GM18868 (cell line): ENCODE data around the gene INKA2.

Experiments
- ATAC-seq: cut with Tn5 transposase; IDR thresholded peaks from one replicate; pipeline ENCODE4 v1.9.1; 2021; ENCODE audit warnings: mild to moderate bottlenecking, moderate library complexity; ENCODE audit not compliant: unreplicated experiment

INKA2 gene

DNA sequence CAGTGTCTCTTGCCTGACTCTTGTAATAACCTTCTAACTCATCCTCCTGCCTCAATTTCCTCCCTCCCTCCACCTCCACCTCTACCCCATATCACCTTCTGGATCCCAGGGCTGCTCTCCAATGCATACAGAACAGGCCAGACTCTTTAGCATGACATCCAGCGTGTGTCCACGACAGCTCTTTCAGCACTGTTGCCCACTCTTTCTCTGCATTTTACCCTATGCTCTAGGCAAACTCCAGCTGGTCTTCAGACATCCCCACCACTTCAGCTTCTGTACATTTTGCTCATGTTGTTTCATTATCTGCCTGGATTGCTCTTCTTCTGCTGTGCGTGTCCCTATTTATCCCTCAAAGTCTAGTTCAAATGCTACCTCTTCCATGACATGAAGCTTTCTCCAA, 4.8 kb downstream of the INKA2 start:
- ATAC-seq, result no peak

DNA sequence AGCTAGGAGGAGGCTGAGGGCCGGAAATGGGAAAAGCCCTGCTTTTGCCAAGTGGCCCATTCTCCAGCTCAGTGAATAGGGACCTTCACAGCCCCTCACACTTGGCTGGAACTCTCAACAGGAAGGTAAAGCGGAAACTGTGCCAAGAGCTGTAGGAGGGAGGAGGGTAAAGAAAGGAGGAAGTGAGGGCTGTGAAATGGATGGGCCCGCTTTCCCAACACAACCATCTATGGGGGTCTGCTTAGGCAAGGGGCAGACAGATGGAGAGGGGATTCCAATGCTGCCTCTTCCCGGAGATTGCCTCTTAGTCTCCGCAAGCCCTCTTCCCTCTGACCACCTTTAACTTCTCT, 5.2 kb downstream of the INKA2 start:
- no peak for ATAC-seq

DNA sequence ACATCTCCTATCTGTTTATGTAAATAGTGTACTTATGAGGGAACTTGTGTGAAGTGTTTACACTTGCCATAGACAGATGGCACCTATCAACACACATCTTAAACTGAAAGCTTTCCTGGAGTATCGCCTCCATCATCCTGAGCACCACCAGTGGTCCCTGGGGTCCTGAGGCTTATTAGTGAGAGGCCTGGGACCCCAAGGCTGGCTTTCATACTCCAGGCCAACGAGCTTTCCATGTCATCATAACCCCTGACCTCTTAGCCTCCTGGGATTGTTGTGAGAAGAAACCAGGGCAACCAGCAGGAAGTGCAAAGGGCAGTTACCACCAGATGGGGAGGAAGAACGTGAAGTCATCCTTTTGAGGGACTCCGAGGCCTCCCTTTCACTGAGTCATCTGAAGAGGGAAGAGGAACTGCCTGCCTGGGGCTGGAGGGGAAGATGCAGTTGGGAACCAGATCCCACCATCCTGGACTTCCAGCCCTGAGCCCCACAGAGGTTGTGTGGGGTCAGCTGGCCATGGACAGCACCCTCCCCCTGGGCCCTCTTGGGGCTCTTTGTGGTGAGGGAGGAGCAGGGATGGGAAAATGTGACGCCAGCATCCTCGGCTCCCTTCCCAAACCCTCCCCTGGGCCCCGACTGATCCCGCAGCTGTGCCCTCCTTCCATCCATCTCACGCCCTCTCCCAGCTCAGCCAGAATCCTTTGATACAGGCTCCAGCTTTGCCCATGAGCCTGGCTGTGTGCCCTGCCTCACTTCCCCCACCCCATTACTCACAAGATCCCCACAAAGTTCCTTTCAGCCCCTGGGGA, 5.8 kb downstream of the INKA2 start:
- ATAC-seq, result no peak

DNA sequence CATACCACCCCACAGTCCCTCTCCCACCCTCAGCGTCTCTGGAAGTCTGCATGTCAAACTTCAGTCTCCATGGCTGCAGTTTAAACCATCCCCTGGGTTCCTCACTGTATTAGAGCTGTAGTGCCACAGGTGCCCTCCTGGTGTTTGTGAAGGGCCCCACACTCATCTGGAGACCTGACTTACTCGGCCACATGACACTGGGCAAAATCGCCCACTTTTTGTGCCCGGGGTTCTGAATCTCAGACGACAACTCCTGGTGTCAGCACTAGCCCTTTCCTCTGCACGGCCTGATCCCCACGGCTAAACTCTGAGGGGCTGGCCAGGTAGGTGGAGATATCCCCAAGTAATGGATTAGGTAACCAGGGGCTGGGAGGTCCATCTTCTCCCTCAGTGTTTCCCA, 6.5 kb downstream of the INKA2 start:
- no peak for ATAC-seq

DNA sequence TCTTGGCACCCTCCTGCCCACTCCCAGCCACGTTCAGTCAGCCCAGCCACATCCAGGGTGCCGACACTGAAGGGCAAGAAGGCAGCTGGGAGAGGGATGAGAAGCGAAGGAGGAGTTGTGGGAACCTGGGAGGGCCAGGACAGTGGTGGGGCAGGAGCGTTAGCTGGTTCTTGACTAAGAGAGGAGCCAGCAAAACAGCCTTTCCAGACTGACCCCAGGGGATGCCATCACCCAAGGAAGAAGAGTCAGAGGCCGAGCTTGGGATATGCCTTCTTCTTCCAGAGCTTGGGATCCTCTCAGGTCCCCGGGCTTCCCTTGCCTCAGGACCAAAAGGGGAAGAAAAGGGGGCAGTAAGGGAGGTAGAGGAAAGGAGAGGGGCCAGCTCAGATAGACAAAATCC, 7.2 kb downstream of the INKA2 start:
- no peak for ATAC-seq

DNA sequence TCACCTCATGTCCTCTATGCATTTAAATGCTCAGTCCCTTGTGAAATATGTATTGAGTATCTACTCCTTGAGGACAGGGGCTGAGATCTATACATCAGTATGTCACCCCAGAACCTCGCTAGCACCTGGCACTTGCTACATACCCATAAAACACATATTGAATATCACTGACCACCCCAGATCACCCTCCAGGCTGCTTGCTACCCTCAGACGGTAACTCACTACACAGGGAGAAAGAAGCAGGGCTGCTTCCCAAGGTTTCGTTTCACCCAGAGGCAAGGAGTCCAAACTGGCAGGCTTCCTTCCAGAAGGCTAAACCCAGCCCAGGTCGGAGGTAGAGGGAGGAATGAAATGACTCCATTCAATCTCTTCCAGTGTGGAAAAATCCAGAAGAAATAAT, 8.5 kb downstream of the INKA2 start:
- ATAC-seq, result no peak

DNA sequence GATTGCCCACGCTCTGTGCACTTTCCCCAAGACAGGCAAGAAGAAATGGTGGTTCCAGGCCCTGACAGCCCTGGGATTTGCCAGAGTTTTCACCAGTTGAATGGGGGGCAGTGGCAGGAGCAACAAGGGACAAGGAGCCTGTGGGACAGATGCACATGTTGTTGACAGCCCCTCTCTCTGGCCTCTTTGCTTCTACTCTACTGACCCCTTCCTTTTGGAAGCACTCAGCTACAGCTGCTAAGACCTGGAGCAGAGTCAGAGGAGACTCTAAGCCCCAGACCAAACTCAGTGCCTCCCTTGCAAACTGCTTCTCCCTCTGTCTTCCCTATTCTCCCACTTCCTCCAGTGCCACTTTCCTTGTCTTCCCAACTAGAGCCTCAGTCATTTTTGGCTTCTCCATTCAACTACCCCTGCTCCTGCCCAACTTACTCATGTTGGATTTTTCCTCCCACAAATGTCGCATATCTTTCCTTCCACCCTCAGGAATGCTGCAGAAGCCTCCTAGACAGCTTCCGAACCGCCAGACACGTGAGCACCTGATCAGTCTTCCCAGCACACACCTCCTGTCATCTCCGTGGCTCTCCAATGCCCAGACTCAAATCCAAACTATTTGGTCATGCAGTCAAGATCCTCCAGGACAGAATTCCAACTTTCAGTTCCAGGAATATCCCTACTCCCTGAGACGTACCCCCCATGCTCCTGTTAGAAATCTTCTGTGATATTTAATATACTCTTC, 9.1 kb downstream of the INKA2 start:
- ATAC-seq, result no peak

DNA sequence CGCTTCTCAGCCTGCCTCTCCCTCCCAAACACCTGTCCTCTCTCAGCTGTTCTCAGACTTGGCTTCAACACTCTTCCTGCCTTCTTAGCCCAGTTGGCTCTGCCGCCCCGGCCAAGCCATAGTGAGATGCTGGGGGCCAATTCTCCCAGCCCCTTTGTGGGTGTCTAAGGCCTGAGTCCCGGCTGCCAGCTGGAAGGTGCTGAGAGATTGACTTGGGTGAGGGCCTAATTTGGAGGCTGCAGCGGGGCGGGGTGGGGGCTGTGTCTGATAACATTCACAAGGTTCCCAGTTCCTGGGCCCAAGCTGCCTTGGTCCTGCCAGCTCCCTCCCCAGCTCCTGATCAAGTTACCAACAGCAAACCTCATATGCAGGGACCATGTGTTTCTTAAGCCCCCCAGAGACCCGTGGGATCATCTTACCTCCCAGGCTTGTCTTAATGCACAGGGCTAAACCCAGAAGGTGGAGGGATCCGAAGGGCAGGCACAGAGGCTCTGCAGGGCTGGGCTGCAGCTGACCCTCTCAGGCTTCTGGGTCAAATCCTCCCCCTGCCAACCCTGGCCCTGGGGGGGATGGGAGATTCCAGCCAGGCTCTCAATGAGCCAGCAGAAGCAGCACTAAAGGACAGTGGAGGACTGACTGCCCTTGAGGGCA, 9.8 kb downstream of the INKA2 start:
- no peak for ATAC-seq

DNA sequence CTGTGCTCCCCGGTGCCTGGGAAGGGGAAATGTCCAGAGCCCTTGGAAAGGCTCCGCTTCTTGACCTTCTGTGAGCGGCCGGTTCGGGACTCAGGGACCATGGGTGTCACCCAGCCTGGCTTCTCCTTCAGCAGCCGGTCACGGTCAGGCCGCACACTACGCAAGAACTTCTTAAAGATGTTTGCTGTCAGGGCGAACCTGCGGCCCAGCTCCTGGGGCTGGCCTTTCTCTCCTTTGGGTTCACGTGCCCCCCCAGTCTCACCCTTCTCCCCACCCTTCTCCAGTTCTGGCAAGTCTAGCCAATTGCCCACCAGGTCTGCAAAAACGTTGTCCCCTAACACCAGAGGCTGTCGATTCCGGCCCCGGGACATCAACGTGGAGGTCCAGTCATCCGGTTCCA, 12.1 kb downstream of the INKA2 start:
- ATAC-seq, result no peak

DNA sequence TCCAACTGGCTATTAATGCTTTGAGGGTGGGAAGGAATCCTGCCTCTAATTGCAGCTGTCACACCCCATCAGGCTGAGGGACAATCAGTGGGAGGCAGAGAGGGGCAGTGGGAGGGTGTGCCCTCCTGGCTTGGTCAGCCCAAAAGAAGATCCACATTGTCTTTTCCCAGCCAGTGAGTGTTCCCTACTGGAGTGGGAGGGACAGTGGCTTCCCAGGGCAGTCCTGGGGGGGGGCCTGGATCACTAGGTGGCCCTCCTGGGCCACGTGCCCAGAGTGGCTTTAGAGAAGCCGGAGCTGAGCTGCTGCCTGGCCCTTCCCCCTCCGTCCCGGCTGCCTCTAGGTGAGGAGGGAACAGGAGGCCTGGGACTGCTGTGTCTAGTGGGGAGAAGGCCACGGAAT, 14.0 kb downstream of the INKA2 start:
- ATAC-seq, result no peak

DNA sequence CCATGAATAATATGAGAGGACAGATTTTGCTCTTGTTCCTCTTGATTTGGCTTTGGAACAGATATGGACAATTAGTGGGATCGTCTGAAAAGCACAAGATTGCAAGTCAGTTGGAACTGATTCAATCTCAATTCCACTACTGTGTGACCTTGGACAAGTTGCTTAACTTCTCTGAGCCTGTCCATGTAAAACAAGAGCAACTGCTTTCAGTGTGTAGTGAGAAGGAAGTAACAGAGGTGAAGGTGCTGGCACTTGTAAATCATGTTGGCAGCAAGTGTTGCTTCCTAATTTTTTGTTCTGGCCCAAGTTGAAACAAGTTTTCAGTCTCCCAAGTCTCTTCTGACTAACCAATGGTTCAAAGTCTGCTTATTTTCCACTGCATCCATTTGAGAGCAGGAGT, 15.3 kb downstream of the INKA2 start:
- no peak for ATAC-seq

DNA sequence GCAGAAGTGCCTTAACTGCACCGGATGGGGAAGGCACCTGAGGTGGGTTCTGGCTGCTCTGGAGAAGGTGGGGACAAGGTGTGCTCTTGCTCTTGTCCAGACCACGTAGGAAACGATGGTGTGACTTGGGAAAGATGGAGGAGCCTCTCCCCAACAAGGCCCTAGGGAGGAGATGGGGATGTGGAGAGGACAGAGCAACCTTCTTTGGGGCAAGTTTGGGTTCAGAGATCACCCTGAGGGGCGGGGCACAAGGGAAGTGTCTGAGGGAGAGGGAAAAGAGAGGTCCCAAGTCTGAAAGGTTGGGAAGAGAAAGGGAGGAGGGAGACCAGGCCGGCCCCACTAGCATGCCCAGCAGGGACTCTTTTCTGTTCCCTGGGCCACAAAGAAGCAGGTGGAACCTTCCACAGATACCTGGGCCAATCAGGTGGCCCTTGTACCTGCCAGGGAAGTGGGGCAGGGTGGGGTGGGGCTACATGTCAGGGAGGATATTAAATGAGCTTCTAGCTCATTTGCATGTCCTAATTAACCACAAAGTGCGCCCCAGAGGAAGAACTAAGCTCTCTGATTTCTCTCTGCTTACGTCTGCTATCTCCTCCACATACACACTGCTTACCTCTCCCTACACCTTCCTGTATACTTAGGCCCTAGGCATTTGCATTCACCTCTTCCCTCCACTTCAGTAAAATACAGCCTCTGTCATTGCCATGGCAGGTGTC, 15.9 kb downstream of the INKA2 start:
- no peak for ATAC-seq

DNA sequence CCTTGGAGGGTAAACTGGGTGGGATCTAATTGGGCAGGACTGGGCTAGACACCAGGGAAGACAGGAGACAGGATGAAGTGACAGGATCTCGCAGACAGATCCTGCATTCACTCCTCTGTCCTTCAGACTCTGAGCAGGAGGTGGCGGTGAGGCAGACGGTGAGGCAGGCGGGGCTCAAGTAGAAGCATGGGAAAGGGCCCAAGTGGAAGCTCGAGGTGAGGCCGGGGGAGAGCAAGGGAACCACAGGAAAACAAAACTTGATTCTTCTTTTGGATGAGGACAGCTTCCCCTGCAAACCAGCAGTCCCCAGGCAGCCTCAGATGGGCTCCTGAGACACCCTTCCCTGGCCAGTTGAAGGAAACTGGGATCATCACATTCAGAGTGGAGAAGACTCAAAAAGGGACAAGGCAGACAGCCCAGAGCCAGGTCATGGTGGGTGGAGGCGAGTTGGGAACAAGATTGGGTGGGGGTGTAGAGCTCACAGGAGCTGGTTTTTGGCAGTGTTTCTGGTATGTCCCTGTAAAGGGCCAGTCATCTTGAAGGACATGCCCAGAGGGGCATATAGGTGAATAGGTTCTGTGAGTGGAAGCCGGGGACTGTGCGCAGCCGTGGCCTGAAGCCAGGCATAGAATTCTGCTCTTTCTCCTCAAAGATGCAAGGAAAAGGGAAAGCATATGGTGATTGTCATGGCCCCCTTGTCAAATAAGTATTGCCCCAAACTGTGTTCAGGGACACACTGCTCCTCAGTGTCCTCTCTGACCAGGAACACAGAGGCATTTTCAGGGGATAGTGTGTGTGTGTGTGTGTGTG, 18.0 kb downstream of the INKA2 start:
- no peak for ATAC-seq

DNA sequence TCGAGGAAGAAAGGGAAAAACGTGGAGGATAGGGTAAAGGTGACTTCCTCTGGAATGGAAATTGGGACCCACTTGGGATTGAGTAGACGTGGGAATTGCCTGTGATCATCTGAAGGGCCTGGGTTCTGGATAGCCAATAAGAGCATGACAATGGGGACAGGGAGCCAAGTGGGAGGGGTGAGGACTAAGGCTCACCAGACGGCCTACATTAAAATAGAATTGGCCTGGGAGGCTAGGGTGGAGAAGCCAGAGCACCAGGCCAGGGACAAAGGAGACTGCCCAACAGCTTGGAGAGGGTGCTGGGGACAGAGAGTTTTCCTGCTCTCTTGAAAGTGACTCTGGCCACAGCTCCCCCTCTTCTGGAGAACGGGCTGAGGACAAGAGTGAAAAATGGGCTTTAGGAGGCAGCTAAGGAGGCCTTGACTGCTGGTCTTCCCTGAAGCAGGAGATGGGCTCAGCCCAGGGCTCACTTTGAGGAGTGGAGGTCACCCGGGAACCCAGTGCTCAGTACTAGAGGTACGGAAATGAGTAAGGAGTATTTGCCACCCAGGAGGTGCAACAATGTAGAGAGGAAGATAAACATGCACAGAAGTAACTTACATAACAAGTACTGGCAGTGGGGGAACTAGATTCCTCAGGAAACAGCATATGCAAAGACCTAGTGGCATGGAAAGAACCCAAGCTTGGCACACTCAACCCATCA, 18.8 kb downstream of the INKA2 start:
- ATAC-seq, result no peak

DNA sequence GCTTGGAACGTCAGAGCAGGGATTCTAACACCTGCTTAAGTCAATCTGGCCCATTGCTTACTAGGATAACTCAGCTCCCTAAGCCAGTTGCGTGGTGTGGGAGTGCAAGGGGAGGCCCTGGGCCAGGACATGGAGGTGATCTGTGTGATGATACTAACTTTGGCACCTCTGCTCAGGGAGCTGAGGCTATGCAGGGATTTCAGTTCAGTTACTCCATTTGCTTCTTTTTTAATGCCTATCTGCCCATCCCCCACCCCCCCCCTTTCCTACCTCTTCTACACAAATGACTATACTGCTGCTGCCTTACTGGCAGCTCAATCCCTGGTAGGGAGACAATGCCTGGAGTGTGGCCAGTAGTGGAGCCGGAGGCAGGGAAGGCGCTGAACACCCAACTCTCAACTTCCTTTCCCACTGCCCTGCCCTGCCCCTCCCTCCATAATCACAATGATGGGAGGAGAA, 19.5 kb downstream of the INKA2 start:
- ATAC-seq, result no peak

DNA sequence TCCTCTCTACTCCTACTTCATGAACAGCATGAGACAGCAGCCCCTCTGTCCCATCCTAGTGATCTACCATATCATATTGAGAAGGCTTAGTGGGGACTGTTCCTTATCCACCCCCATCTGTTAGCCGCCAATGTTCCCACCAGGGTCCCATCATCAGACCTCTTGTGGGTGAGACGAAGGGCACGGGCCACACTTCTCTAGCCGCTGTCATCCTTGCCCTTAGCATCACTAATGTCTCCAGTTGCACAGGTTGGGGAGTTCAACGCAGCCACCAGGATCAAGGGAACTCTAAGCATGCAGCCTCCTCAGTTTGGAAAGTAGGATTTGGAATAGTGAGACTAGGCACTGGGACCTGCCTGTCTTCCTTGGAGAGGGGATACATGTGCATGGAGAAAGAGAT, 20.1 kb downstream of the INKA2 start:
- ATAC-seq, result no peak

DNA sequence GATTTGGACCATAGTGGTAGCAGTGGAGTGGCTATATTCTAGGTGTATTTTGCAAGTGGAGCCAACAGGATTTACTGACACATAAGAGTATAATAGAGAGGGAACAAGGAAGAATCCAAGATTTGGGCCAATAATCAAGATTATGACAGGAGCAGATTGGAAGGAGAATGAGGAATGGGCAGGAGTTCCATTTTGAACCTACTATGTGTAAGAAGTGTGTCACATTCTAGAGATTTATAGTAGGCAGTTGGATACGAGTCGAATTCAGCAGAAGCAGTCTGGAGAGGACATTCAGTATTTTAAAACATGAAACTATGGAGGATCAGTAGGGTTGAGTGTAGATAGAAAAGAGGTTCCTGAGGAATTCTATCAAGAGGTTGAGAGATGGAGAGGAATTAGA, 21.7 kb downstream of the INKA2 start:
- ATAC-seq, result no peak

DNA sequence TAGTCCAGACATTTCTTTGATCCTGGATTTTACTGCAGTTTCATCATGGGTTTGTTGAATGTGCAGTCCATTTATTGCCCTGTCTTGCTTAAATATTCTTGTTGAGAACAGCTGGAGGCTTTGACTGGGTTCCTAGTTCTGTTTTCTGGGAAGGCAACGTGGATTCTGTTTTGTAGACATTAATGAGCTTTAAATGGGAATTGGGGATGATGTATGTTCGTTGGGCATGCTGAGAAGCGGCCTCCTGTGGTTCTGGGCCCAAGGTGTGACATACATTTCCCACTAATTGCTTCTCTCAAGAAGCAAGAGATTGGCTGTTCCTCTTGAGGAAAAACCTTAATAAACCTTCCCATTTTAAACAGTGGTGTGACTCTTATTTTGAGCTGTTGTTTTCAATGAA, 22.9 kb downstream of the INKA2 start:
- ATAC-seq, result no peak

DNA sequence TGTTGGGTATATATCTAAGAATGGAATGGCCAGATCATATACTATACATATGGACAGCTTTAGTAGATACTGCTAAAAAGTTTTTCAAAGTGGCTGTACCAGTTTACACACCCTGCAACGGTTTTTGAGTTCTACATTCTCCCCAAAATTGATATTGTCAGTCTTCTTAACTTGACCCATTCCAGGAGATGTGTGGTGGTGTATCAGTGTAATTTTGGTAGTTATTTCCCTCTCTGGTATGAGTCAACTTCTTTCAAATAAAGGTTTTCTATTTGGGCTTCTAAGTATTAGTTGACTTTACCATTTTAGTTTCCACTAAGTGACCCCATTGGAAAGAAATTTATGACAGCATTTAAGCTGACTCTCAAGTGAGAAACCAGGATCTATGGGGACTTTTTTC, 29.2 kb downstream of the INKA2 start:
- no peak for ATAC-seq

DNA sequence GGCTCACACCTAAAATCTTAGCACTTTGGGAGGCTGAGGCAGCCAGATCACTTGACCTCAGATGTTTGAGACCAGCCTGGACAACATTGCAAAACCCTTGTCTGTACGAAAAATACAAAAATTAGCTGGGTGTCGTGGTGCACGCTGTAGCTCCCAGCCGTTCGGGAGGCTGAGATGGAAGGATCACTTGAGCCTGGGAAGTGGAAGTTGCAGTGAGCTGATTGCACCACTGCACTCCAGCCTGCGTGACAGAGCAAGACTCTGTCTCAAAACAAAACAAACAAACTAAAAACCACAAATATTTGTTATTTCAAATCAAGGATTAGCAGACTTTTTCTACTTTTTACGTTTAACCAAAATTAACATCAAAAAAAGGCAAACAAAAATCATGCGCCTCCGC, 31.3 kb downstream of the INKA2 start:
- no peak for ATAC-seq
